Measurements from ENCODE around the gene FRMD4A.
A peak's percentile ranks its signal among the peaks of the same experiment; 100 is the strongest.

The FRMD4A gene

DNA sequence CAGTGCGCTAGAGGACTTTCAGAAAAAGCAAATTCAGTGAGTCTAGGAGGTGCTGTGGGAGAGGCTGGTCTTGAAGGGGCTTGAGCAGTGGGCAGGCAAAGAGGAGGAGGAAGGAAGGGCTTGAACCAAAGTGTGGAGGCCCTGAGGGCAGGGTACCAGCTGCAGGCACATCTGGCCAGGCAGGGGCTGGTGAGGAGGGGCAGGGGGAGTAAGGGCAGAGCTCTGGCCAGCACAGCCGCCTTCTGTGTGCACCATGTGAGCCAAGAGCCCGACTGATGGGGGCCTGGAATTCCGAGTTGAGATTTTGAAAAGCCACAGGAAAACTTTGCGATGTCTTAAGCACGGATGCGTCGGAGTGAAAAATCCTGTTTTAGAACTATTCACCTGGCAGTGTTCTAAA, 669.5 kb downstream of the FRMD4A start:
- Histone ChIP-seq H3K36me3 (ENCODE audit: low read depth) (peaks cover 11% of the 10 kb centered on the region; the same call in 1 of the 2 replicates), H3K4me1 (ENCODE audit: insufficient read depth, poor library complexity, severe bottlenecking) (peaks cover 12% of the 10 kb centered on the region), H3K27me3 (ENCODE audit: insufficient read depth, poor library complexity, severe bottlenecking) (no peaks in the 10 kb centered on the region), H3K4me3 (ENCODE audit: severe bottlenecking) (no peak overlapping the region), H3K9me3 (ENCODE audit: severe bottlenecking) (no peaks in the 10 kb centered on the region), H3K27ac (ENCODE audit: poor library complexity, severe bottlenecking) (peak overlapping the region; percentile 51)
- ATAC-seq (ENCODE audit: low read depth): no peak
- TF ChIP-seq, protein P1, sequence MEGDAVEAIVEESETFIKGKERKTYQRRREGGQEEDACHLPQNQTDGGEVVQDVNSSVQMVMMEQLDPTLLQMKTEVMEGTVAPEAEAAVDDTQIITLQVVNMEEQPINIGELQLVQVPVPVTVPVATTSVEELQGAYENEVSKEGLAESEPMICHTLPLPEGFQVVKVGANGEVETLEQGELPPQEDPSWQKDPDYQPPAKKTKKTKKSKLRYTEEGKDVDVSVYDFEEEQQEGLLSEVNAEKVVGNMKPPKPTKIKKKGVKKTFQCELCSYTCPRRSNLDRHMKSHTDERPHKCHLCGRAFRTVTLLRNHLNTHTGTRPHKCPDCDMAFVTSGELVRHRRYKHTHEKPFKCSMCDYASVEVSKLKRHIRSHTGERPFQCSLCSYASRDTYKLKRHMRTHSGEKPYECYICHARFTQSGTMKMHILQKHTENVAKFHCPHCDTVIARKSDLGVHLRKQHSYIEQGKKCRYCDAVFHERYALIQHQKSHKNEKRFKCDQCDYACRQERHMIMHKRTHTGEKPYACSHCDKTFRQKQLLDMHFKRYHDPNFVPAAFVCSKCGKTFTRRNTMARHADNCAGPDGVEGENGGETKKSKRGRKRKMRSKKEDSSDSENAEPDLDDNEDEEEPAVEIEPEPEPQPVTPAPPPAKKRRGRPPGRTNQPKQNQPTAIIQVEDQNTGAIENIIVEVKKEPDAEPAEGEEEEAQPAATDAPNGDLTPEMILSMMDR (IDR thresholded peaks at IDR 0.05; ENCODE audit: poor library complexity, severe bottlenecking): no peak
- no peak for DNase-seq (ENCODE audit: low spot score)

DNA sequence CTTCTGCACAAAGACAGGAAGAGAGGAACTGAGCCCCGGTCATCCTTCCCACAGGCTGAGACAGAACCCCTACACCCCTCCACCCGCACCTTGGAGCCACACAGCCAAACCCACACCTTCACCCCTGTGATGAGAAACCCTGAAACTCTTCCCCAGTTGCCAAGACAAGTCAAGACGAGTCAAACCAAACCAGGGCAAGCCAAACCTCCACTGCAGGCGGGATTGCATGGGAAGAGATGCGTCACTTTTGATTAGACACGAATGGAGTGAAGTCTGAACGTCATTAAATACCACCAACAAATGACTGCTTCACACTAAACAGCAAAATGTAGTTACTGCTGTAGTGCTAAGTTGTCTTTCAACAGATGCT, 670.2 kb downstream of the FRMD4A start:
- Histone ChIP-seq H3K9me3 (ENCODE audit: severe bottlenecking) (no peaks in the 10 kb centered on the region), H3K4me3 (ENCODE audit: severe bottlenecking) (no peak overlapping the region), H3K4me1 (ENCODE audit: insufficient read depth, poor library complexity, severe bottlenecking) (peaks cover 12% of the 10 kb centered on the region), H3K36me3 (ENCODE audit: low read depth) (peaks cover 9% of the 10 kb centered on the region; the same call in 1 of the 2 replicates), H3K27ac (ENCODE audit: poor library complexity, severe bottlenecking) (peak overlapping the region; percentile 51), H3K27me3 (ENCODE audit: insufficient read depth, poor library complexity, severe bottlenecking) (no peaks in the 10 kb centered on the region)
- TF ChIP-seq, protein P1 (IDR thresholded peaks at IDR 0.05; ENCODE audit: poor library complexity, severe bottlenecking): no peak
- ATAC-seq (ENCODE audit: low read depth) (peak; percentile 81), DNase-seq (ENCODE audit: low spot score) (peak; percentile 76)

DNA sequence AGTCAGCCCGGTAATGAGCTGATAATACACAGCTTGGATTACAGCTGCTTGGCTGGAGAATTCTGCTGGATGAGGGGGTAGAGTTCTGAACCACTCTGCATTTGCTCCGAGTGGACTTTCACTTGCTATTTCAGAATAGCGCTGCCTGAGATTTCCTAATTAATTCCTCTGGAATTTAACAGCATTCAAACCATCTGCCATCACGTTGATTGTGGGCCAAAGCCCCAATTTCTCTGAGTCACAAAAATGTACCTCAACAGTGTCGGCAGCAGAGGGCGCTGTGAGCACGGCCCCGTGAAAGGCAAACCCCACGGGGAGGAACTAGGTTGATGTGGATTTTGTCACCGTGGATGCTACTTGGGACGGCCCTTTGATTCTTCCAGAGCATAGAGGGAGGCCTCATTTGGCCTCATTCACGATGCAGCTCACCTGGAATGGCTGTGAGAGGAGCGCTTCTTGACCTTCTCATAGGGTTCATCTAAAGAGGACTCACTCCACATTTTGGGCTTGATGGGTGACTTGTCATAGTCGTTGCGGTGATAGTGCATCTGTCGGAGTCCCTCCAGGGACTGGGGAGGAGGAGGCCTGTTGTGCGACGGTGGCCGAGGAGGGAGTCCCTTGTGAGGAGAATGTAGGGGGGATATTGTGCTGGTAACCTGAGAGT, 670.7 kb downstream of the FRMD4A start:
- H3K27me3 ChIP-seq (ENCODE audit: insufficient read depth, poor library complexity, severe bottlenecking): no peaks in the 10 kb centered on the region
- H3K9me3 ChIP-seq (ENCODE audit: severe bottlenecking): no peaks in the 10 kb centered on the region
- H3K27ac ChIP-seq (ENCODE audit: poor library complexity, severe bottlenecking): peak overlapping the region; percentile 51
- H3K4me1 ChIP-seq (ENCODE audit: insufficient read depth, poor library complexity, severe bottlenecking): peaks cover 12% of the 10 kb centered on the region
- DNase-seq (ENCODE audit: low spot score) (no peak), ATAC-seq (ENCODE audit: low read depth) (peak; percentile 43)
- TF ChIP-seq, protein P1 (IDR thresholded peaks at IDR 0.05; ENCODE audit: poor library complexity, severe bottlenecking): peak; percentile 93
- no peak overlapping the region for H3K4me3 ChIP-seq (ENCODE audit: severe bottlenecking)
- H3K36me3 ChIP-seq (ENCODE audit: low read depth): peaks cover 3% of the 10 kb centered on the region; the same call in 1 of the 2 replicates

DNA sequence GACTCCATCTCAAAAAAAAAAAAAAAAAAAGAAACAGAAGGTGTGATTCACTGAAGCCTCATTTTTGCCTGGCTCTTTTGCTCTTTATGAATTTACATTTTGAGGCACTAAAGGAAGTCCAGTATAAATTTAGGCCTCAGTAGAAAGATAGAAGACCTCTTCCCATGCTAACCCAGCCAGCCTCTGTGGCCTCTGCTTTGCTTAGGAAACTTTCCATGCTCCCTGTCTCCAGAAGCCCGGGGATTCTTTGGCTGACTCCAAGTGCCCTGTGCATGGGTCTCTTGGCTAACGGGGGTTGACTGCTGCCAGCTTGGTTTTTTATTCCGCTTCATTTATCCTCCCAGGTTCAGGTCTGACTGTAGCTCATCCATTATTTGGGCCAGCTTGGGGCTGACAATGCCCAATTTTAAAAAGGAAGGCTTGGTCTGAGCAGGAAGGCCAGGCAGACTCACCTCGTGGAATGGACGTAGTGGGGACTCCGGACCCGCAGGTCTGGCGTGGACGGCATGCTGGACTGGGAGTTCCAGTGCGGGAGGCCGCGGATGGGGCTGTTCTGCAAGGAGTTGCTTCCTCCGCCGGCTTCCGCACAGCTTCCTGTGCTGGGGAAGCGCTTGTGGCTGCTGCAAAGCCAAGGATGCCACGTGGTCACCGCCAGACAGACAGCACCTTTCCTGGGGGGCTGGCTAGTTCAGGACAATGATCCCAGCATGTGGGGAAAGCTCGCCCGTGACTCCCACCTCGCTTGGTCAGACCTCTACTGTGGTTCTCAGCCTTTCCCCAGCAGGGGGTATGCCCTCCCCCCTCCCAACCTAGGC, 671.6 kb downstream of the FRMD4A start:
- Histone ChIP-seq H3K27ac (ENCODE audit: poor library complexity, severe bottlenecking) (no peak overlapping the region), H3K27me3 (ENCODE audit: insufficient read depth, poor library complexity, severe bottlenecking) (no peaks in the 10 kb centered on the region), H3K4me1 (ENCODE audit: insufficient read depth, poor library complexity, severe bottlenecking) (peaks cover 12% of the 10 kb centered on the region), H3K9me3 (ENCODE audit: severe bottlenecking) (no peaks in the 10 kb centered on the region), H3K36me3 (ENCODE audit: low read depth) (0 out of 2 replicates have a peak, but pooled peaks cover 3% of the 10 kb centered on the region), H3K4me3 (ENCODE audit: severe bottlenecking) (no peak overlapping the region)
- DNase-seq (ENCODE audit: low spot score) (no peak), ATAC-seq (ENCODE audit: low read depth) (no peak)
- TF ChIP-seq, protein P1 (IDR thresholded peaks at IDR 0.05; ENCODE audit: poor library complexity, severe bottlenecking): no peak
